DMS114 treated with DMSO at 0.1 percent for 48 hours (cell line): ENCODE measurements around the gene MDC1.
"Not testable (repeated sequence)": the region's sequence is repeated elsewhere in the genome, so short reads cannot be mapped to it uniquely, and the experiment has no call there.

Experiments
- DNase-seq: peaks from one replicate; lab custom pipeline; 2025; ENCODE audit not compliant: unreplicated experiment; lab: John Stamatoyannopoulos, UW

MDC1 gene

GRCh38 chr6:30724906-30725667 lies 8.0 kb upstream of the MDC1 start:
- peak; percentile 69 for DNase-seq

GRCh38 chr6:30723843-30724741 lies 7.0 kb upstream of the MDC1 start:
- DNase-seq, result not testable (repeated sequence)

- DNase-seq, result not testable (repeated sequence)
These were observed 6.2 kb upstream of the MDC1 start for GRCh38 chr6:30723159-30723842.

GRCh38 chr6:30722280-30723112 lies 5.4 kb upstream of the MDC1 start:
- peak; percentile 75 for DNase-seq

- not testable (repeated sequence) for DNase-seq
These were observed 4.9 kb upstream of the MDC1 start for GRCh38 chr6:30722025-30722279.

- peak; percentile 90 for DNase-seq
These were observed 4.3 kb upstream of the MDC1 start for GRCh38 chr6:30721198-30722024.

- DNase-seq, result peak; percentile 43
These were observed 3.7 kb upstream of the MDC1 start for GRCh38 chr6:30720738-30721197.

- peak; percentile 99 for DNase-seq
These were observed 3.0 kb upstream of the MDC1 start, which contains the start of gene TUBB for GRCh38 chr6:30719791-30720737. Gene TUBB (plus strand): TSS chr6:30720352. CDS start chr6:30720507, 155 bp downstream.

- DNase-seq, result peak; percentile 60
These were observed 2.3 kb upstream of the MDC1 start for GRCh38 chr6:30719356-30719755.

GRCh38 chr6:30717845-30718720 lies 1.0 kb upstream of the MDC1 start:
- DNase-seq, result not testable (repeated sequence)

- no peak for DNase-seq
These were observed 277 bp downstream of the MDC1 start for GRCh38 chr6:30716879-30717128.

- no peak for DNase-seq
These were observed 2.8 kb downstream of the MDC1 start for GRCh38 chr6:30714263-30714662.

- no peak for DNase-seq
These were observed 4.6 kb downstream of the MDC1 start for GRCh38 chr6:30712441-30712945.

- no peak for DNase-seq
These were observed 5.2 kb downstream of the MDC1 start for GRCh38 chr6:30711758-30712380.

- DNase-seq, result no peak
These were observed 7.8 kb downstream of the MDC1 start for GRCh38 chr6:30709101-30709868.

- no peak for DNase-seq
These were observed 9.7 kb downstream of the MDC1 start for GRCh38 chr6:30707281-30707850.
